ENCODE measurements around the gene RCBTB2. TPM values are rescaled to one million over a fixed set of nuclear protein-coding genes. Genes with fewer than 3 reads are reported as not detected.
A peak's percentile ranks its signal among the peaks of the same experiment; 100 is the strongest.

Gene RCBTB2
- total RNA-seq, 4 donors from 2014 or later = 1.7 to 9.1 (median 7.6) TPM

DNA sequence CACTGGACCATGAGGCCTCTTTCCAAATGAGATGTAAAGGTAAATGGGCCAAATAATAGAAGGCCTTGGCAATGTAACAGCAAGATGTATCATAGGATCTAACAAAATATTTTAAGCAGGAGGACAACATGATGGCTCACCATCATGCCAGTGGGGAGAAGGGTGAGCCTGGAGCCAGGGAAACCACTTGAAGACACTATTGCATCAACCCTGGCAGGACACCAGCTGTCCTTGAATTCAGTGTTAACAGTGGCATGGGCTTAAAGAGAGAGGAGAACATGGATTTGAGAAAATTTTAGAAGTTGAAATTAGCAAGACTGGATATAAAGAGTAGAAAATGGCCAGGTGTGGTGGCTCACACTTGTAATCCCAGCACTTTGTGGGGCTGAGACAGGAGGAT, 6.7 kb upstream of the RCBTB2 start:
- ATAC-seq (no peak), DNase-seq (peak in 1 of 2 donors; percentile 33)
- in situ Hi-C loops (cut with MboI; ENCODE audit: low sequenced_read_pairs in 4 of 4) = no loop called here

GRCh38 chr13:48536621-48537250, 3.9 kb upstream of the RCBTB2 start:
- no peaks in the 10 kb centered on the region for H3K27me3 ChIP-seq
- no peak overlapping the region for H3K4me3 ChIP-seq
- in situ Hi-C loops (cut with MboI; ENCODE audit: low sequenced_read_pairs in 4 of 4) = no loop called here
- H3K4me1 ChIP-seq = peaks cover 2 to 7% of the 10 kb centered on the region in 2 donors
- no peak for TF ChIP-seq POLR2A (IDR thresholded peaks at IDR 0.05)
- TF ChIP-seq, protein P1, sequence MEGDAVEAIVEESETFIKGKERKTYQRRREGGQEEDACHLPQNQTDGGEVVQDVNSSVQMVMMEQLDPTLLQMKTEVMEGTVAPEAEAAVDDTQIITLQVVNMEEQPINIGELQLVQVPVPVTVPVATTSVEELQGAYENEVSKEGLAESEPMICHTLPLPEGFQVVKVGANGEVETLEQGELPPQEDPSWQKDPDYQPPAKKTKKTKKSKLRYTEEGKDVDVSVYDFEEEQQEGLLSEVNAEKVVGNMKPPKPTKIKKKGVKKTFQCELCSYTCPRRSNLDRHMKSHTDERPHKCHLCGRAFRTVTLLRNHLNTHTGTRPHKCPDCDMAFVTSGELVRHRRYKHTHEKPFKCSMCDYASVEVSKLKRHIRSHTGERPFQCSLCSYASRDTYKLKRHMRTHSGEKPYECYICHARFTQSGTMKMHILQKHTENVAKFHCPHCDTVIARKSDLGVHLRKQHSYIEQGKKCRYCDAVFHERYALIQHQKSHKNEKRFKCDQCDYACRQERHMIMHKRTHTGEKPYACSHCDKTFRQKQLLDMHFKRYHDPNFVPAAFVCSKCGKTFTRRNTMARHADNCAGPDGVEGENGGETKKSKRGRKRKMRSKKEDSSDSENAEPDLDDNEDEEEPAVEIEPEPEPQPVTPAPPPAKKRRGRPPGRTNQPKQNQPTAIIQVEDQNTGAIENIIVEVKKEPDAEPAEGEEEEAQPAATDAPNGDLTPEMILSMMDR (IDR thresholded peaks at IDR 0.05 in 4 of 5, conservative IDR thresholded peaks at IDR 0.05 in 1 of 5) = no peak
- ATAC-seq = no peak
- no peak overlapping the region for H3K27ac ChIP-seq
- no peaks in the 10 kb centered on the region for H3K9me3 ChIP-seq
- H3K36me3 ChIP-seq = no peaks in the 10 kb centered on the region
- DNase-seq = no peak
- intact Hi-C loops (cut with DNase I; ENCODE audit: low total_unique reads) = no loop called here

More for the DNA sequence above, 6.7 kb upstream of the RCBTB2 start:
- Histone ChIP-seq H3K36me3 (no peaks in the 10 kb centered on the region), H3K4me3 (no peak overlapping the region), H3K27me3 (no peaks in the 10 kb centered on the region), H3K27ac (no peak overlapping the region), H3K4me1 (peaks cover 15 to 20% of the 10 kb centered on the region in 2 donors), H3K9me3 (no peaks in the 10 kb centered on the region)
- no peak for TF ChIP-seq POLR2A (IDR thresholded peaks at IDR 0.05)
- intact Hi-C loops (cut with DNase I; ENCODE audit: low total_unique reads) = no loop called here

- no peak for ATAC-seq
- Histone ChIP-seq H3K4me1 (peaks cover 0 to 13% of the 10 kb centered on the region in 2 donors), H3K27me3 (no peaks in the 10 kb centered on the region), H3K27ac (no peak overlapping the region), H3K36me3 (no peaks in the 10 kb centered on the region), H3K9me3 (no peaks in the 10 kb centered on the region), H3K4me3 (no peak overlapping the region)
- intact Hi-C loops (cut with DNase I; ENCODE audit: low total_unique reads) (no loop called here), in situ Hi-C loops (cut with MboI; ENCODE audit: low sequenced_read_pairs in 4 of 4) (no loop called here)
- no peak for DNase-seq
- no peak for TF ChIP-seq POLR2A (IDR thresholded peaks at IDR 0.05)
- TF ChIP-seq, protein P1 (IDR thresholded peaks at IDR 0.05 in 4 of 5, conservative IDR thresholded peaks at IDR 0.05 in 1 of 5) = no peak
These were observed 2.9 kb upstream of the RCBTB2 start for GRCh38 chr13:48535766-48536165.

DNA sequence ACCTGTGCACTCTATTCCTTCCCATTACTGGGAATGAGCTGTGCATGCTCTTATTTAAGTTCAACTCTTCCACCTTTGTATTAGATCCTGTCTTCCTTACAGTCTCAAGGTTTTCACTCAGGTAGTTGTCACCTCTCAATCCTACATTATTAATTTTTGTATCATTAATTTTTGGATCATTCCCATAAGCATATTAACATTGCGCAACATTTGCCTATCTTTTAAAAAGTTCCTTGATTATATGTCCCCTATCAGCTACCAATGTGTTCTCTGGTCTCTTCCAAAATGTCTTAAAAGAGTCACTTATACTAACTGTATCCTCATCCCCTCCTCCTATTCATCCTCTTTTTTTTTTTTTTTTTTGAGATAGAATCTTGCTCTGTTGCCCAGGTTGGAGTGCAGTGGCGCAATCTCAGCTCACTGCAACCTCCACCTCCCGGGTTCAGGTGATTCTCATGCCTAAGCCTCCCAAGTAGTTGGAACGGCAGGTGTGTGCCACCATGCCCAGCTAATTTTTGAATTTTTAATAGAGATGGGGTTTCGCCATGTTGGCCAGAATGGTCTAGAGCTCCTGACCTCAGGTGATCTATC, 2.1 kb upstream of the RCBTB2 start:
- TF ChIP-seq POLR2A (IDR thresholded peaks at IDR 0.05) = no peak
- TF ChIP-seq, protein P1 (IDR thresholded peaks at IDR 0.05 in 4 of 5, conservative IDR thresholded peaks at IDR 0.05 in 1 of 5) = no peak

GRCh38 chr13:48533961-48534600, 1.2 kb upstream of the RCBTB2 start:
- Histone ChIP-seq H3K4me3 (no peak overlapping the region), H3K9me3 (no peaks in the 10 kb centered on the region), H3K36me3 (no peaks in the 10 kb centered on the region), H3K4me1 (peaks cover 0 to 13% of the 10 kb centered on the region in 2 donors), H3K27me3 (no peaks in the 10 kb centered on the region), H3K27ac (peak overlapping the region; percentile 92 to 98 (median 94))
- in situ Hi-C loops (cut with MboI; ENCODE audit: low sequenced_read_pairs in 4 of 4) = no loop called here
- no peak for TF ChIP-seq POLR2A (IDR thresholded peaks at IDR 0.05)
- TF ChIP-seq, protein P1 (IDR thresholded peaks at IDR 0.05 in 4 of 5, conservative IDR thresholded peaks at IDR 0.05 in 1 of 5) = no peak
- no peak for DNase-seq
- no peak for ATAC-seq
- intact Hi-C loops (cut with DNase I; ENCODE audit: low total_unique reads) = loop anchor here (5.0 kb wide), 1 partner anchor 232 kb away; the partner anchor contains the start of gene RB1

More for the DNA sequence above, 2.1 kb upstream of the RCBTB2 start:
- in situ Hi-C loops (cut with MboI; ENCODE audit: low sequenced_read_pairs in 4 of 4) (no loop called here), intact Hi-C loops (cut with DNase I; ENCODE audit: low total_unique reads) (loop anchor here (5.0 kb wide), 1 partner anchor 233 kb away; the partner anchor contains the start of gene RB1)
- no peaks in the 10 kb centered on the region for H3K27me3 ChIP-seq
- H3K36me3 ChIP-seq = no peaks in the 10 kb centered on the region
- H3K4me1 ChIP-seq = peaks cover 0 to 13% of the 10 kb centered on the region in 2 donors
- no peak for ATAC-seq
- H3K4me3 ChIP-seq = no peak overlapping the region
- DNase-seq = no peak
- H3K9me3 ChIP-seq = no peaks in the 10 kb centered on the region
- no peak overlapping the region for H3K27ac ChIP-seq

Measured in gastrocnemius medialis (tissue), 4 donors.